ENCODE data around the gene DENND2D.

Gene DENND2D

GRCh38 chr1:111199881-111200801 lies at the start of gene DENND2D:
DENND2D (minus strand) TSS chr1:111200646; CDS start chr1:111200459, 187 bp downstream.
- no peak for DNase-seq

GRCh38 chr1:111249960-111250359 lies 49.5 kb upstream of the DENND2D start:
- DNase-seq, result no peak

GRCh38 chr1:111247125-111247838 lies 46.8 kb upstream of the DENND2D start:
- no peak for DNase-seq

- DNase-seq, result no peak
These were observed 42.5 kb upstream of the DENND2D start for GRCh38 chr1:111242805-111243523.

GRCh38 chr1:111241797-111242196 lies 41.4 kb upstream of the DENND2D start:
- DNase-seq, result no peak

- no peak for DNase-seq
These were observed 37.8 kb upstream of the DENND2D start for GRCh38 chr1:111238056-111238795.

- no peak for DNase-seq
These were observed 36.4 kb upstream of the DENND2D start for GRCh38 chr1:111236806-111237205.

GRCh38 chr1:111236379-111236778 lies 35.9 kb upstream of the DENND2D start:
- no peak for DNase-seq

GRCh38 chr1:111234866-111235265 lies 34.4 kb upstream of the DENND2D start:
- DNase-seq, result no peak

- DNase-seq, result no peak
These were observed 33.8 kb upstream of the DENND2D start for GRCh38 chr1:111234258-111234657.

- DNase-seq, result no peak
These were observed 31.7 kb upstream of the DENND2D start for GRCh38 chr1:111232134-111232533.

GRCh38 chr1:111228748-111229126 lies 28.3 kb upstream of the DENND2D start:
- DNase-seq, result no peak

GRCh38 chr1:111227851-111228747 lies 27.7 kb upstream of the DENND2D start:
- no peak for DNase-seq

- no peak for DNase-seq
These were observed 27.0 kb upstream of the DENND2D start, which contains the start of gene CHI3L2 for GRCh38 chr1:111227434-111227833. CHI3L2 (plus strand) TSS chr1:111227713; CDS start chr1:111227730, 17 bp downstream.

GRCh38 chr1:111225717-111226400 lies 25.4 kb upstream of the DENND2D start:
- no peak for DNase-seq

- no peak for DNase-seq
These were observed 24.6 kb upstream of the DENND2D start for GRCh38 chr1:111225091-111225490.

GRCh38 chr1:111223126-111223685 lies 22.8 kb upstream of the DENND2D start:
- DNase-seq, result peak; percentile 46

GRCh38 chr1:111222308-111223125 lies 22.1 kb upstream of the DENND2D start:
- DNase-seq, result no peak

- DNase-seq, result no peak
These were observed 21.3 kb upstream of the DENND2D start for GRCh38 chr1:111221633-111222291.

Measured in retina (tissue), 1 donor.